ENCODE results near the gene ANXA6. TPM values are rescaled to one million over a fixed set of nuclear protein-coding genes. Genes with fewer than 3 reads are reported as not detected.

The ANXA6 gene
- total and polyA plus RNA-seq, 9 of the 15 experiments (the other 6 are each of a cell fraction or from before 2014, with no cell fraction given): 0.70 to 13.2 (median 8.3) TPM

- Histone ChIP-seq H3K27ac (ENCODE audit: extremely low read depth, low read depth, low read length) (no peak overlapping the region), H3K36me3 (ENCODE audit: control insufficient read depth, insufficient read depth, low read length) (no peaks in the 10 kb centered on the region), H3K4me1 (replicated peaks in 1 of 2; ENCODE audit: control insufficient read depth in 2 of 2, insufficient read depth in 2 of 2, low read length in 2 of 2) (peaks cover 24 to 25% of the 10 kb centered on the region in 2 experiments), H3K27me3 (ENCODE audit: control insufficient read depth in 2 of 2, insufficient read depth in 2 of 2, low read length in 2 of 2) (peaks cover 0 to 2% of the 10 kb centered on the region in 2 experiments; a peak in 1 of 5 replicates), H3K9ac (ENCODE audit: insufficient read depth in 1 of 2, low read depth in 2 of 2, low read length in 2 of 2) (peak overlapping the region in 1 of 2 experiments; percentile 4; a peak in 1 of 4 replicates), H3K4me2 (ENCODE audit: insufficient read depth, low read length) (no peak overlapping the region; the same call in 1 of the 2 replicates), H2AFZ (ENCODE audit: low read depth, low read length) (no peak overlapping the region), H3K79me2 (ENCODE audit: control insufficient read depth, insufficient read depth, low read length) (no peaks in the 10 kb centered on the region), H4K20me1 (replicated peaks; ENCODE audit: control insufficient read depth, insufficient read depth, low read length) (no peaks in the 10 kb centered on the region), H3K9me1 (ENCODE audit: control insufficient read depth, insufficient read depth, low read length) (no peaks in the 10 kb centered on the region), H3K9me3 (replicated peaks; ENCODE audit: control insufficient read depth, insufficient read depth, low read depth, low read length) (no peaks in the 10 kb centered on the region), H3K4me3 (no peak overlapping the region)
- no peak for FAIRE-seq
- ChIA-PET POLR2A (interaction anchor here (0.6 kb wide), 3 partner anchors 53 to 421 kb away, joined by 3 read pairs; no protein-coding TSS in a partner anchor), CTCF (ENCODE audit: low intra/inter-chr PET ratio) (no interaction called here)
- intact Hi-C loops (cut with micrococcal nuclease) (no loop called here), in situ Hi-C loops (cut with MboI) (no loop called here)
- ATAC-seq: no peak
- DNase-seq (ENCODE audit: extremely low read depth in 1 of 4, low spot score in 3 of 4): peak in 1 of 4 experiments; percentile 21
- no TSS peak for BruUV-seq (replicated peaks)
- WGBS (ENCODE audit: insufficient coverage, low coverage, missing lambda C conversion rate): 61% methylated on average over 9 of the region's 9 CpGs
- TF ChIP-seq TAL1 (IDR thresholded peaks at IDR 0.05) (peak; percentile 8; the same call in 1 of the 2 replicates), PBX2 (CRISPR knock-in tag; IDR thresholded peaks at IDR 0.05; ENCODE audit: low read depth) (no peak), PBX2 (tag; conservative IDR thresholded peaks at IDR 0.05; ENCODE audit: low read depth) (0 out of 2 replicates have a peak, but pooled peaks have one; percentile 21), BHLHE40 (IDR thresholded peaks at IDR 0.05; ENCODE audit: low read length) (no peak), RBM34 (IDR thresholded peaks at IDR 0.05; ENCODE audit: borderline replicate concordance, insufficient read depth, low read length) (no peak), TCF3 (CRISPR knock-in tag; IDR thresholded peaks at IDR 0.05) (peak; percentile 43; the same call in 1 of the 2 replicates), ETV1 (tag; conservative IDR thresholded peaks at IDR 0.05; ENCODE audit: low read depth) (no peak), CBFA2T3 (IDR thresholded peaks at IDR 0.05) (peak; percentile 62), NFE2 (IDR thresholded peaks at IDR 0.05; ENCODE audit: low read depth) (no peak), PCBP2 (IDR thresholded peaks at IDR 0.05; ENCODE audit: low read depth, low read length, poor library complexity, severe bottlenecking) (no peak), TSHZ1 (CRISPR knock-in tag; IDR thresholded peaks at IDR 0.05) (no peak), TFAP4 (CRISPR knock-in tag; IDR thresholded peaks at IDR 0.05; ENCODE audit: borderline replicate concordance) (peak; percentile 70), RHOXF2B (CRISPR knock-in tag; conservative IDR thresholded peaks at IDR 0.05) (no peak), FOXK2 (conservative IDR thresholded peaks at IDR 0.05 in 1 of 2, IDR thresholded peaks at IDR 0.05 in 1 of 2; ENCODE audit: low read depth in 2 of 2) (no peak), CBFA2T2 (conservative IDR thresholded peaks at IDR 0.05) (peak; percentile 48), SOX6 (IDR thresholded peaks at IDR 0.05) (0 out of 2 replicates have a peak, but pooled peaks have one; percentile 43)
Observed at GRCh38 chr5:151155775-151156506, 1.6 kb downstream of the ANXA6 start.
